Transverse colon (tissue), 4 donors: ENCODE measurements around the gene TAS1R2. TPM values are rescaled to one million over a fixed set of nuclear protein-coding genes. Genes with fewer than 3 reads are reported as not detected.

ENCODE experiments used
- DNase-seq: peaks from one replicate; pipeline ENCODE4 v3.0.0-alpha.2; 2019
- H3K27ac ChIP-seq, 4 donors: fragments of 200-600 bp; sonication (generic); 2 replicates each; pipeline ENCODE4 v1.5.1; 2016 to 2018; ENCODE audit warnings: inconsistent platforms in 4 of 4
- H3K27me3 ChIP-seq: fragments of 200-600 bp; sonication (generic); 2 replicates; pipeline ENCODE4 v1.5.1; 2017; ENCODE audit warnings: inconsistent platforms
- H3K36me3 ChIP-seq, 4 donors: fragments of 200-600 bp; sonication (generic); 2 replicates each; pipeline ENCODE4 v1.5.1; 2017 to 2019; ENCODE audit warnings: inconsistent platforms in 4 of 4
- H3K4me1 ChIP-seq, 4 donors: fragments of 200-600 bp; sonication (generic); 2 replicates each; pipeline ENCODE4 v1.5.1; 2017 to 2020; ENCODE audit warnings: inconsistent platforms in 4 of 4
- H3K4me3 ChIP-seq, 4 donors: fragments of 200-600 bp; sonication (generic); 1 replicate in 1 of 4; 2 replicates in 3 of 4; pipeline versions ENCODE4 v1.5.1 to v1.6.1; 2017 to 2019; ENCODE audit warnings: inconsistent platforms in 4 of 4
- H3K9me3 ChIP-seq, 2 donors: fragments of 200-600 bp; sonication (generic); 2 replicates each; pipeline ENCODE4 v1.5.1; 2017 to 2019; ENCODE audit warnings: inconsistent platforms in 2 of 2
- EP300 ChIP-seq: sonication (generic); formaldehyde crosslinking; IDR thresholded peaks from one replicate; pipeline ENCODE4 v1.6.1; 2017; ENCODE audit warnings: antibody characterized with exemption, low read depth
- POLR2A ChIP-seq: fragments of 450-650 bp; IDR thresholded peaks from one replicate; pipeline ENCODE4 v1.6.1; 2016; ENCODE audit warnings: antibody characterized with exemption, mild to moderate bottlenecking, moderate library complexity
- POLR2AphosphoS5 ChIP-seq, 3 donors: sonication (generic); formaldehyde crosslinking; IDR thresholded peaks; one replicate each; pipeline ENCODE4 v1.6.1; 2016; ENCODE audit warnings: antibody characterized with exemption in 3 of 3
- WGBS, 2 donors: methylation state at CpG; one replicate each; pipeline ENCODE4 v1.1.5; 2018; ENCODE audit warnings: low coverage in 1 of 2; 5-methylcytosine and 5-hydroxymethylcytosine counted together
- in situ Hi-C, 4 donors: fragments of 200-750 bp; cut with MboI; loops; one replicate each; pipeline versions ENCODE4 v1.15.0 to v1.15.1; 2017; ENCODE audit warnings: low sequenced_read_pairs in 3 of 4, low pct_ligation_motif_present in 1 of 4, low pct_unique_long_range_greater_than_20kb in 1 of 4
- intact Hi-C: fragments of 100-400 bp; cut with DNase I; formaldehyde crosslinking; loops from one replicate; pipeline ENCODE4 v1.15.1; 2023; ENCODE audit warnings: low total_unique reads
- total RNA-seq, 4 donors: library from RNA; depleted of rRNA; stranded (reverse); fragments of >200 nt; gene quantifications; one replicate each; pipeline ENCODE4 v1.1.0, GENCODE V29; 2016
- TF ChIP-seq, protein P1 (sequence below), 5 experiments: fragments of 200-600 bp in 3 of 5; fragments of 450-650 bp in 2 of 5; sonication (generic) in 3 of 5; IDR thresholded peaks; 1 replicate in 2 of 5; 2 replicates in 3 of 5; pipeline ENCODE4 v1.5.1; 2016 to 2017; ENCODE audit warnings: antibody characterized with exemption in 5 of 5, inconsistent platforms in 3 of 5, mild to moderate bottlenecking in 2 of 5, moderate library complexity in 1 of 5

Gene TAS1R2
- not detected for total RNA-seq

DNA sequence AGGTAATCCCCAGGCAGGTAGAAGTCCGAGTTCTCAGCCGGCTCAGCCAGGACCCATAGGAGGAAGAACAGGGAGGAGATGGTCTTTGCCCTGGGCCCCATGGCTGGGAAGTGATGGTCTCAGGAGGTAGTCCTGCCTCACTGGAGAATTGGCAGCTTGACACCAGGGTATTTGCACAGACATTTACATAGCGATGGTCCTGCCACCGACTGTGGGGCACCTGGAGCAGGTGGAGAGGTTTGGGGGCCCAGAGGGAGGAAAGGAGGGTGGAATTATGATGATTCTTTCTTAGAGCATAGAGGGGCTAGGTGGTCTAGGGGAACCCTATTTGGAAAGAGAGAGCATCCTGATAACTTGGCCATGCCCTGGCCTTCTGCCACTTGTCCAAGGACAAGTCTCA lies at the start of gene TAS1R2:
Gene TAS1R2, minus strand, starts transcription at position 101 of the 400 bp plus-strand sequence. Its CDS starts 0 bp downstream, at position 101.
- no peaks in the 10 kb centered on the region for H3K36me3 ChIP-seq
- WGBS, 2 donors: 60% methylated on average over 4 of the region's 4 CpGs; no CpG with 5 or more reads in 1 of the 2 donors
- H3K27ac ChIP-seq: no peak within 1 kb of the TSS
- no peak for TF ChIP-seq POLR2A
- TF ChIP-seq POLR2AphosphoS5 (IDR thresholded peaks at IDR 0.05): no peak
- TF ChIP-seq, protein P1, sequence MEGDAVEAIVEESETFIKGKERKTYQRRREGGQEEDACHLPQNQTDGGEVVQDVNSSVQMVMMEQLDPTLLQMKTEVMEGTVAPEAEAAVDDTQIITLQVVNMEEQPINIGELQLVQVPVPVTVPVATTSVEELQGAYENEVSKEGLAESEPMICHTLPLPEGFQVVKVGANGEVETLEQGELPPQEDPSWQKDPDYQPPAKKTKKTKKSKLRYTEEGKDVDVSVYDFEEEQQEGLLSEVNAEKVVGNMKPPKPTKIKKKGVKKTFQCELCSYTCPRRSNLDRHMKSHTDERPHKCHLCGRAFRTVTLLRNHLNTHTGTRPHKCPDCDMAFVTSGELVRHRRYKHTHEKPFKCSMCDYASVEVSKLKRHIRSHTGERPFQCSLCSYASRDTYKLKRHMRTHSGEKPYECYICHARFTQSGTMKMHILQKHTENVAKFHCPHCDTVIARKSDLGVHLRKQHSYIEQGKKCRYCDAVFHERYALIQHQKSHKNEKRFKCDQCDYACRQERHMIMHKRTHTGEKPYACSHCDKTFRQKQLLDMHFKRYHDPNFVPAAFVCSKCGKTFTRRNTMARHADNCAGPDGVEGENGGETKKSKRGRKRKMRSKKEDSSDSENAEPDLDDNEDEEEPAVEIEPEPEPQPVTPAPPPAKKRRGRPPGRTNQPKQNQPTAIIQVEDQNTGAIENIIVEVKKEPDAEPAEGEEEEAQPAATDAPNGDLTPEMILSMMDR (IDR thresholded peaks at IDR 0.05): no peak
- no peak for TF ChIP-seq EP300
- H3K4me3 ChIP-seq: no peak within 1 kb of the TSS
- no peak for DNase-seq
- no peaks in the 10 kb centered on the region for H3K4me1 ChIP-seq
- intact Hi-C loops (no loop called here), in situ Hi-C loops (no loop called here)
- H3K27me3 ChIP-seq: no peaks in the 10 kb centered on the region
- H3K9me3 ChIP-seq: no peaks in the 10 kb centered on the region

DNA sequence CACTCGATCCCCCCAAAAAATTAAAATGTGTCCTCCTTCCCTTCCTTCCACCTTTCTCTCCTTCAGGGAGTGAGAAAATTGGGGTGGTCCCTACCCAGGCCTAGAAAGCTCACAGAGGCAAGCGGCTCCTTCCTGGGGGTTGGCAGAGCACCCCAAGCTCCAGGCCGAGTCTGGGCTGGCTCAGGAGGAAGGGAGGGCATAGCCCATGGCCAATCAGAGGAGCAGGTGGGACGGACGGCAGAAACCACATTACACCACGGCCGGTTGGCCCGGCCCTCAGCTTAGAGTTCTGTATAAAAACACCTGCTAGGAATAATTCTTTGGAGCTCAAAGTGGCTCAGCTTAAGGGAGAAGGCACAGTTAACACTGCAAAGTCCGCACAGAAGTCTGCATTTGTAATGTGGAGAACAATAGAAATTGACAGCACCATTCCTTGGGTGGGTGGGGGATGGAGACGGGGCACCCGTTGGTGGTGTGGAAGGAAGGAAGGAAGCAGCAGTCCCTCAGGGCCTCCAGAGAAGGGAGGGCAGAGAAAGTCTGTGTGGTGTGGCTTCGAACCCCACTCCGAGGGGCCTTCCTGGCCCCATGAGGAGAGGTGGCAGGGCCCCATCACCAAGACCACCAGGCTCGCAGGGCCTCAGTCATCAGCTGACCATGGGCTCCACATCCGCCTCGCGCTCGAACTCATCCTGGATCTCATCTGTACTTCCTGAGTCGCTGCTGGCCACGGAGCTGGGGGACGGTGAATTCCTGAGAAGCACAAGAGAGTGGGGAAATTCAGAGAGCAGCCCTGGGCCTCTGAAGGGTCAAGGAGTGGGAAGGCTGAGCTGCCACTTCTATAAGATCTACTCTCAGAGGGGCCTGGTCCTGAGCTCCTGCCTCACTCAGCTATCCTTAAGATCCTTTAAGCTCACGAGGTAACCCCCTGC lies 48.7 kb upstream of the TAS1R2 start:
- no peaks in the 10 kb centered on the region for H3K9me3 ChIP-seq
- H3K4me3 ChIP-seq: no peak overlapping the region
- WGBS, 2 donors: 47 to 66% methylated on average over 2 to 22 of the region's 22 CpGs
- peaks cover 7 to 18% (median 14%) of the 10 kb centered on the region in 4 donors for H3K4me1 ChIP-seq
- peaks cover 0 to 4% (median 0%) of the 10 kb centered on the region in 4 donors for H3K36me3 ChIP-seq
- H3K27ac ChIP-seq: peak overlapping the region in 3 of 4 donors; percentile 40 to 81 (median 65)
- no peaks in the 10 kb centered on the region for H3K27me3 ChIP-seq
- intact Hi-C loops: loop anchor here (5.0 kb wide), 1 partner anchor 49 kb away; the partner anchor contains the start of gene IFFO2
- TF ChIP-seq, protein P1 (IDR thresholded peaks at IDR 0.05): no peak
- TF ChIP-seq EP300: no peak
- TF ChIP-seq POLR2A: no peak
- no peak for TF ChIP-seq POLR2AphosphoS5 (IDR thresholded peaks at IDR 0.05)
- DNase-seq: no peak
- in situ Hi-C loops: loop anchor here (5.0 to 25.0 kb wide), 3 partner anchors 64 to 329 kb away; no protein-coding TSS in a partner anchor

DNA sequence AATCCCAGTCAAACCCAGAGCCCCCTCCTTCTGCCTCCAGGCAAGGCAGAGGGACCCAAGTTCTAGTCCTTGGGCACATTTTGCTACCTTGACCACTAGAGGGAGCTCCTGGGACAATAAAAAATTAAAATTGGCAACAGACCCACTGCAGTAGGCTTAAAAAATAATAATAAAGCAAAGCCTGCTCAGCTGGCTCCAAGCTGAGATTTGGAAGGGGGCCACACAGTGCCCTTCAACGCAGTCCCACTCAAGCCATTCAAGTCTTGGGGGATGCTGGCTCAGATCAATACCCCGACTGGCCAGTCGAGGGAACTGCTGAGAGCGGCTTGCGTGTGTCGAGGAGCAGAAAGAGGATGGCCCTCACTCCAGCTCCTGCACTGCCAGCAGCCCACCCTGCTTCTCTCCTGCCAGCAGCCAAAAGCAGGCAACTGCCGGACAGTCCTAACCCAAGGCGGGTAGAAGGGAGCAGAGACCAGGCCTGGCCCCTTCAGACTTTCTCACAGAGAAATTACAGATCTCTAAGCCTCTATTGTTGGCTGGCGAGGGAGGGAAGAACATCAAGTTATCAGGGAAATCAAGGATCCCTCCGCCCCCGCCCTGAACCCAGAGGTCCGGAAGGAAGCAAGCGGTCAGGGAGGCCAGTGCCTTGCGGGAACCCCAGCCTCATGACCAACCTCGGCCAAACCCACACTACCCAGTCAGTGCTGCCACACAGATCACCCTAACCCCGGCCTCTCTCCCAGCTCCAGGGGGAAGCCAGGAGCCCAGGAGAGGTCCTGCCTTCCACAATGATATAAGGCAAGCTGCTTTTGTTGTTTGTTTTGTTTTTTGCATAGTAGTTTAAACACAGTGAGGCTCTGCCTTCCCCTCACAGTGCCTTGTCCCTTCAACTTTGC lies 47.8 kb upstream of the TAS1R2 start:
- in situ Hi-C loops: loop anchor here (5.0 to 25.0 kb wide), 3 partner anchors 65 to 330 kb away; no protein-coding TSS in a partner anchor
- H3K4me3 ChIP-seq: no peak overlapping the region

More for the DNA sequence above, 47.8 kb upstream of the TAS1R2 start:
- 65% methylated on average over 16 of the region's 16 CpGs; no CpG with 5 or more reads in 1 of the 2 donors for WGBS, 2 donors
- H3K36me3 ChIP-seq: peaks cover 0 to 4% (median 0%) of the 10 kb centered on the region in 4 donors
- H3K4me1 ChIP-seq: peaks cover 9 to 18% (median 16%) of the 10 kb centered on the region in 4 donors
- H3K27ac ChIP-seq: peak overlapping the region; percentile 40 to 81 (median 61)
- peak; percentile 44 for DNase-seq
- H3K9me3 ChIP-seq: no peaks in the 10 kb centered on the region
- no peaks in the 10 kb centered on the region for H3K27me3 ChIP-seq
- TF ChIP-seq EP300: no peak
- TF ChIP-seq, protein P1 (IDR thresholded peaks at IDR 0.05): peak; percentile 85 to 95 (median 90)
- no peak for TF ChIP-seq POLR2AphosphoS5 (IDR thresholded peaks at IDR 0.05)
- no peak for TF ChIP-seq POLR2A
- intact Hi-C loops: loop anchor here (5.0 kb wide), 1 partner anchor 50 kb away; the partner anchor contains the start of gene IFFO2
